ENCODE results near the gene TIGD4. TPM values are rescaled to one million over a fixed set of nuclear protein-coding genes. Genes with fewer than 3 reads are reported as not detected.

The TIGD4 gene
- total and polyA plus RNA-seq, 2 of the 13 experiments (the other 11 are each of a cell fraction or from before 2014, with no cell fraction given): 0.15 to 0.62 TPM

GRCh38 chr4:152822323-152822722 is 42.8 kb upstream of the TIGD4 start:
- ATAC-seq (no peak), FAIRE-seq (no peak), DNase-seq (ENCODE audit: low spot score) (no peak)
- no peaks in the 10 kb centered on the region for H3K27me3 ChIP-seq (ENCODE audit: control insufficient read depth in 1 of 2, insufficient read depth in 2 of 2, low read length in 2 of 2)
- intact Hi-C loops (cut with micrococcal nuclease; ENCODE audit: unreplicated experiment): no loop called here
- H3K36me3 ChIP-seq (replicated peaks in 1 of 2; ENCODE audit: control insufficient read depth in 1 of 2, insufficient read depth in 2 of 2, low read length in 2 of 2): no peaks in the 10 kb centered on the region
- ChIA-PET CTCF (ENCODE audit: low intra/inter-chr PET ratio, low total read pairs) (no interaction called here), POLR2A (no interaction called here)
- no peak overlapping the region for H3K9ac ChIP-seq (ENCODE audit: insufficient read depth, low read depth, low read length)
- BruUV-seq (replicated peaks): no TSS peak
- H4K20me1 ChIP-seq (ENCODE audit: insufficient read depth, low read length): no peaks in the 10 kb centered on the region
- no peak overlapping the region for H3K27ac ChIP-seq (ENCODE audit: extremely low read length, insufficient read depth, low read length)
- WGBS (ENCODE audit: low lambda C conversion rate): 94% methylated on average over 1 of the region's 1 CpG
- no peaks in the 10 kb centered on the region for H3K4me1 ChIP-seq (ENCODE audit: insufficient read depth, low read length)
- H3K4me2 ChIP-seq (ENCODE audit: low read depth, low read length): no peak overlapping the region
- in situ Hi-C loops (cut with HindIII; ENCODE audit: extremely low pct_ligation_motif_present, low pct_unique_long_range_greater_than_20kb): no loop called here
- TF ChIP-seq TMF1 (CRISPR knock-in tag; IDR thresholded peaks at IDR 0.05; ENCODE audit: low read depth): no peak
- H3K9me3 ChIP-seq (ENCODE audit: low read length): no peaks in the 10 kb centered on the region
- H2AFZ ChIP-seq (ENCODE audit: low read length): no peak overlapping the region
- no peaks in the 10 kb centered on the region for H3K79me2 ChIP-seq (ENCODE audit: insufficient read depth, low read length)
- H3K4me3 ChIP-seq (replicated peaks in 1 of 3; ENCODE audit: insufficient read depth in 1 of 3, low read depth in 2 of 3, low read length in 3 of 3): no peak overlapping the region

DNA sequence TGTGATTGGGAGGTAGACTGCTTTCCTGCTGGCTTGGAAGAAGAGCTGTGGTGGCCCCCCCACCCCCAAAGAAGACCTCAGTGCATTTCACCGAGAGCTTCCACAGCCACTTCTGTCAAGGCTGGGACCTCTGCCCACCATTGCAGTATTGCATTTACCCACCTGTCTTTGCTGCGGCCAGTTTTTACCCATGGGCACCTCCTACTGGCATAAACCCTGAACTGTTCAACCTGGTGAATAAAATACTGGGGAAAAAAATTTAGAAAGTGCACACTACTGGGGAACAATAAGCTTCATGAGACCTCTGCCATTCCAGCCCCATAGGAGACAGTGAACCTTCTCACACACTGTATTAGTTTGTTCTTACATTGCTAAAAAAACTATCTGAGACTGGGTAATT is 40.5 kb upstream of the TIGD4 start:
- Histone ChIP-seq H3K4me2 (ENCODE audit: low read depth, low read length) (no peak overlapping the region), H3K79me2 (ENCODE audit: insufficient read depth, low read length) (peaks cover 2% of the 10 kb centered on the region), H3K36me3 (replicated peaks in 1 of 2; ENCODE audit: control insufficient read depth in 1 of 2, insufficient read depth in 2 of 2, low read length in 2 of 2) (no peaks in the 10 kb centered on the region), H3K27ac (ENCODE audit: extremely low read length, insufficient read depth, low read length) (no peak overlapping the region), H3K9ac (ENCODE audit: insufficient read depth, low read depth, low read length) (no peak overlapping the region), H3K4me3 (replicated peaks in 1 of 3; ENCODE audit: insufficient read depth in 1 of 3, low read depth in 2 of 3, low read length in 3 of 3) (no peak overlapping the region), H3K9me3 (ENCODE audit: low read length) (no peaks in the 10 kb centered on the region), H4K20me1 (ENCODE audit: insufficient read depth, low read length) (no peaks in the 10 kb centered on the region), H2AFZ (ENCODE audit: low read length) (no peak overlapping the region), H3K27me3 (ENCODE audit: control insufficient read depth in 1 of 2, insufficient read depth in 2 of 2, low read length in 2 of 2) (no peaks in the 10 kb centered on the region), H3K4me1 (ENCODE audit: insufficient read depth, low read length) (peaks cover 2% of the 10 kb centered on the region)
- CTCF ChIA-PET (ENCODE audit: low intra/inter-chr PET ratio, low total read pairs): no interaction called here
- intact Hi-C loops (cut with micrococcal nuclease; ENCODE audit: unreplicated experiment) (no loop called here), in situ Hi-C loops (cut with HindIII; ENCODE audit: extremely low pct_ligation_motif_present, low pct_unique_long_range_greater_than_20kb) (no loop called here)
- 100% methylated on average over 2 of the region's 2 CpGs for WGBS (ENCODE audit: low lambda C conversion rate)
- DNase-seq (ENCODE audit: low spot score) (no peak), ATAC-seq (no peak), FAIRE-seq (no peak)
- no TSS peak for BruUV-seq (replicated peaks)
- POLR2A ChIA-PET: no interaction called here
- no peak for TF ChIP-seq NKX3-1 (CRISPR knock-in tag; IDR thresholded peaks at IDR 0.05)
- no peak for TF ChIP-seq MIER3 (CRISPR knock-in tag; IDR thresholded peaks at IDR 0.05; ENCODE audit: borderline replicate concordance)
- no peak for TF ChIP-seq GPBP1L1 (CRISPR knock-in tag; IDR thresholded peaks at IDR 0.05)
- no peak for TF ChIP-seq ATF4 (CRISPR knock-in tag; IDR thresholded peaks at IDR 0.05)
- TF ChIP-seq HDAC2 (CRISPR knock-in tag; IDR thresholded peaks at IDR 0.05): no peak
- TF ChIP-seq KAT2B (IDR thresholded peaks at IDR 0.05; ENCODE audit: borderline replicate concordance, low read depth, low read length): no peak
- TF ChIP-seq PHB2 (IDR thresholded peaks at IDR 0.05; ENCODE audit: partially characterized antibody): no peak
- TF ChIP-seq JUNB (CRISPR knock-in tag; IDR thresholded peaks at IDR 0.05; ENCODE audit: borderline replicate concordance): no peak
- TF ChIP-seq, protein P1, sequence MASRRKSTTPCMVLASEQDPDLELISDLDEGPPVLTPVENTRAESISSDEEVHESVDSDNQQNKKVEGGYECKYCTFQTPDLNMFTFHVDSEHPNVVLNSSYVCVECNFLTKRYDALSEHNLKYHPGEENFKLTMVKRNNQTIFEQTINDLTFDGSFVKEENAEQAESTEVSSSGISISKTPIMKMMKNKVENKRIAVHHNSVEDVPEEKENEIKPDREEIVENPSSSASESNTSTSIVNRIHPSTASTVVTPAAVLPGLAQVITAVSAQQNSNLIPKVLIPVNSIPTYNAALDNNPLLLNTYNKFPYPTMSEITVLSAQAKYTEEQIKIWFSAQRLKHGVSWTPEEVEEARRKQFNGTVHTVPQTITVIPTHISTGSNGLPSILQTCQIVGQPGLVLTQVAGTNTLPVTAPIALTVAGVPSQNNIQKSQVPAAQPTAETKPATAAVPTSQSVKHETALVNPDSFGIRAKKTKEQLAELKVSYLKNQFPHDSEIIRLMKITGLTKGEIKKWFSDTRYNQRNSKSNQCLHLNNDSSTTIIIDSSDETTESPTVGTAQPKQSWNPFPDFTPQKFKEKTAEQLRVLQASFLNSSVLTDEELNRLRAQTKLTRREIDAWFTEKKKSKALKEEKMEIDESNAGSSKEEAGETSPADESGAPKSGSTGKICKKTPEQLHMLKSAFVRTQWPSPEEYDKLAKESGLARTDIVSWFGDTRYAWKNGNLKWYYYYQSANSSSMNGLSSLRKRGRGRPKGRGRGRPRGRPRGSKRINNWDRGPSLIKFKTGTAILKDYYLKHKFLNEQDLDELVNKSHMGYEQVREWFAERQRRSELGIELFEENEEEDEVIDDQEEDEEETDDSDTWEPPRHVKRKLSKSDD (CRISPR knock-in tag; IDR thresholded peaks at IDR 0.05; ENCODE audit: low read depth): no peak
- no peak for TF ChIP-seq ZNF510 (CRISPR knock-in tag; IDR thresholded peaks at IDR 0.05; ENCODE audit: low read depth)
- no peak for TF ChIP-seq ZBTB33 (CRISPR knock-in tag; IDR thresholded peaks at IDR 0.05)
